ENCODE results near the gene TDRD6.
"Not testable (repeated sequence)": the region's sequence is repeated elsewhere in the genome, so short reads cannot be mapped to it uniquely, and the experiment has no call there.

Gene TDRD6, protein sequence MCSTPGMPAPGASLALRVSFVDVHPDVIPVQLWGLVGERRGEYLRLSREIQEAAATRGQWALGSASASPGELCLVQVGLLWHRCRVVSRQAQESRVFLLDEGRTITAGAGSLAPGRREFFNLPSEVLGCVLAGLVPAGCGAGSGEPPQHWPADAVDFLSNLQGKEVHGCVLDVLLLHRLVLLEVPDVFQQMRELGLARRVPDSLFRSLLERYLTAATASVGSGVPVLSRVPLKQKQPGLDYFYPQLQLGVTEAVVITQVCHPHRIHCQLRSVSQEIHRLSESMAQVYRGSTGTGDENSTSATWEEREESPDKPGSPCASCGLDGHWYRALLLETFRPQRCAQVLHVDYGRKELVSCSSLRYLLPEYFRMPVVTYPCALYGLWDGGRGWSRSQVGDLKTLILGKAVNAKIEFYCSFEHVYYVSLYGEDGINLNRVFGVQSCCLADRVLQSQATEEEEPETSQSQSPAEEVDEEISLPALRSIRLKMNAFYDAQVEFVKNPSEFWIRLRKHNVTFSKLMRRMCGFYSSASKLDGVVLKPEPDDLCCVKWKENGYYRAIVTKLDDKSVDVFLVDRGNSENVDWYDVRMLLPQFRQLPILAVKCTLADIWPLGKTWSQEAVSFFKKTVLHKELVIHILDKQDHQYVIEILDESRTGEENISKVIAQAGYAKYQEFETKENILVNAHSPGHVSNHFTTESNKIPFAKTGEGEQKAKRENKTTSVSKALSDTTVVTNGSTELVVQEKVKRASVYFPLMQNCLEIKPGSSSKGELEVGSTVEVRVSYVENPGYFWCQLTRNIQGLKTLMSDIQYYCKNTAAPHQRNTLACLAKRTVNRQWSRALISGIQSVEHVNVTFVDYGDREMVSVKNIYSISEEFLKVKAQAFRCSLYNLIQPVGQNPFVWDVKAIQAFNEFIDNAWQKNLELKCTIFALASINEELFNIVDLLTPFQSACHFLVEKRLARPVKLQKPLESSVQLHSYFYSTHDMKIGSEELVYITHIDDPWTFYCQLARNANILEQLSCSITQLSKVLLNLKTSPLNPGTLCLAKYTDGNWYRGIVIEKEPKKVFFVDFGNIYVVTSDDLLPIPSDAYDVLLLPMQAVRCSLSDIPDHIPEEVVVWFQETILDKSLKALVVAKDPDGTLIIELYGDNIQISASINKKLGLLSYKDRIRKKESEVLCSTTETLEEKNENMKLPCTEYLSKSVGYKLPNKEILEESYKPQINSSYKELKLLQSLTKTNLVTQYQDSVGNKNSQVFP (N-terminal part only)
- total RNA-seq: 0 to 0.18 (median 0) reads per million in 4 experiments

- no peak for DNase-seq
Observed at GRCh38 chr6:46687619-46688097, at the start of gene TDRD6. TDRD6 (plus strand) TSS chr6:46687885; CDS start chr6:46688129, 244 bp downstream.

DNA sequence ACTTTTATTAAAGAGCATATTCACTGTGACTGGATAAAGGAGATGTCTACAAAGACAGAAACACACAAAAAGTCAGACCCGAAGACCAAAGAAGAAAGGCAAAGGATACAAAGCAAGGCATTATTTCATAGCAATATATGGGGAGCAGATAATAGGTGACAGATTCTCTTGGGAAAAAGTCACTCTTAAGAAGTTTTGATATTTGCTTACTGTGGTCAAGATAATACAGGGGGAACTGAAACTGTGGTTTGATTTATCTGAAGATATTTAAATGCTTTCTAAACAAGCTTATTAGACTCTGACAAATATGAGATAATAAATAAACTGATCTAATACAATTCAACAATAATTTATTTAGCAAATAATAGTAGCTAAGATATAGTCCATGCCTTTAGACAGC lies 49.8 kb upstream of the TDRD6 start:
- no peak for DNase-seq

- no peak for DNase-seq
Observed at GRCh38 chr6:46638650-46639049, 49.0 kb upstream of the TDRD6 start.

- DNase-seq: no peak
Observed at GRCh38 chr6:46642928-46643751, 44.5 kb upstream of the TDRD6 start.

DNA sequence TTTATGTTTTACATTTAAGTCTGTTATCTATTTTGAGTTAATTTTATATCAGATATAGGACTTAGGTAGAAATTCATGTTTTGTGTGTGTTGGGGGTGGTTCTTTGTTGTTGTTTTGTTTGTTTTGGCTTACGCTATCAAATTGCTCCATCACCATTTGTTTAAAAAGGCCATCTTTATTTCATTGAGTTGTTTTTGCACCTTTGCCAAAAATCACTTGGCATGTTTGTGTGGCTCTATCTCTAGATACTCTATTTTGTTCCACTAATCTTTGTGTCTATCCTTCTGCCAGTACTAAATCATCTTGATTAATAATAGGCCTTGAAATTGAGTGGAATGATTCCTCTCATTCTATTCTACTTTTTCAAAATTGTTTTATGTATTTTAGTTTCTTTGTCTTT lies 42.4 kb upstream of the TDRD6 start:
- DNase-seq: no peak

DNA sequence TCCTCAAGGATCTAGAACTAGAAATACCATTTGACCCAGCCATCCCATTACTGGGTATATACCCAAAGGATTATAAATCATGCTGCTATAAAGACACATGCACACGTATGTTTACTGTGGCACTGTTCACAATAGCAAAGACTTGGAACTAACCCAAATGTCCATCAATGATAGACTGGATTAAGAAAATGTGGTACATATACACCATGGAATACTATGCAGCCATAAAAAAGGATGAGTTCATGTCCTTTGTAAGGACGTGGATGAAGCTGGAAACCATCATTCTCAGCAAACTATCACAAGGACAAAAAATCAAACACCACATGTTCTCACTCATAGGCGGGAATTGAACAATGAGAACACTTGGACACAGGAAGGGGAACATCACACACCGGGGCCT lies 39.6 kb upstream of the TDRD6 start:
- not testable (repeated sequence) for DNase-seq

DNA sequence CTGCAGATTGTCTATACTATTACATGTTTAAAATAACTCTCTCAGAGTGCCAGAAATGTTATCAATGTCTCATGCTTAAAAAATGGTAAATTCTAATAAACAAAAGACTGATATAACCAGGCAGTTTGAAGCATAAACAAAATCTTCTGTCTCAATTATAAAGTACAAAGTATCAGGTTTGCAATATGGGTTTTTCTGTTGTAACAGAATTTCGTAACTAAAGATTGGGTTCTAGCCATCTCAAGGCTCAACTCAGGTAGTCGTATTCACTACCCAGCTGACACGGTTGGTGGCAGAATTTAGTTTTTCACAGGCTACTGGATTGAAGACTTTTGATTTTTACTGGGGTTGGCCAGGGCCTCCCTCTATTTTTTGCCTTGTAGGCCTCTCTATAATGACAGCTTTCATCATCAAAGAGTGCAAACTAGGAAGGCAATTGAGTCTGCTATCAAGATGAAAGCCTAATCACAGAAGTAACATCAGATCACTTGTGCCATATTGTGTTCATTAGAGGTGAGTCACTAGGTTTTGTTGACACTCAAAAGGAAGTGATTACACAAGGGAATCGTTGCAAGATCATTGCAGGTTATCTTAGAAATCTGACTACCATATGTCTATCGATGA lies 38.7 kb upstream of the TDRD6 start:
- no peak for DNase-seq

DNA sequence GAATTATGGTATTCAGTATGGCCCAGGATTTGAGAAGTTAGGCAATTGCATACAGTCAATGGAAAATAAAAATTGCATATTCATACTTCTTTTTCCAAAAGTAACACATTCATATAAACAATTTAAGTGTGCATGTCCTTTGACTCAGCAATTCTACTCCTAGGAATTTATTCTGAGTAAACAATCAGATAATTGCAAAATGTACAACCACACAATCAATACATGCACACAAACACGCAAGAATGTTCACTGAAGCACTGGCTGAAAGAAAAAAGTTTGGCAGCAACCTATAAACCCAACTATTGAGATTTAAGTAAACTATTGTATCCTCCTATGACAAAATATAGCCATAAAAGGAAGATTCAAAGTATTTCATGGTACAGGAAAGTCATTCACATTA lies 36.7 kb upstream of the TDRD6 start:
- no peak for DNase-seq

DNA sequence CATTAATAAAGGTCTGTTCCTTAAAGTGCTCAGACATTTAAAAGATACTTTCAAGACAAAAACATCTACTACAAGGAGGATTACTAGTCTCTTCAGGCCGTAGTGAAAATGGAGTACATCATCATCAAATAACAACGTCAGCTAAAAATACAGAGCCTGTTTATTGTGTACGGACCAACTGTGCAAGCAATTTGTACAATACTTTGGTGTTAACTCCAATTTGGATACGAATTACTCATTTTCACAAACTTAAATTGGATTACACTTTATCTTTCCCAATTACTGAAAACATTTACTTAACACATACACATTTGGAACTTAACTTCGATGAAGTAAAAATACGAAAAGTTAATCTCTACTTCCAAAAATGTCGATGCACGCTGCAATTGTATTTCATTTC lies 35.9 kb upstream of the TDRD6 start:
- no peak for DNase-seq

DNA sequence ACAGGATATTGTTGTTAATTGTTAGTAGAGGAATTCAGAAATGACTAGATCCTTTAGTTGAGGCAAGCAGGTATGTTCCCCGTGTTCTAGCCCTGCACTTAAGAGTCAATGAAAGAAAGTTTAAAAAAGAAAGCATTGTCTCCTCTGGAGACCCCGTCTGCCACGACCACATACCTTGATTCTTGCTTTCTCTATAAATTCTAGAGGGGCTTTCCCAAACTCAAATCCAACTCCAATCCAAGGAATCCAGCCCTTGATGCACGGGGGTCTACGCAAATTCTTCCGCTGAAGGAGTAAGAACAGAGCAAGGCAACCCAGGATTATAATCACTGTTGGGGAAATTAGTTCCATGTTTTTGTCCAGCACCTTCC lies 35.5 kb upstream of the TDRD6 start:
- no peak for DNase-seq

- DNase-seq: peak; percentile 45
Observed at GRCh38 chr6:46652603-46653438, 34.9 kb upstream of the TDRD6 start, which contains the start of the genes CYP39A1 and SLC25A27. CYP39A1 (minus strand) TSS chr6:46652818; CDS start chr6:46652582, 236 bp downstream. SLC25A27 (plus strand) TSS chr6:46652975; CDS start chr6:46653193, 218 bp downstream.

DNA sequence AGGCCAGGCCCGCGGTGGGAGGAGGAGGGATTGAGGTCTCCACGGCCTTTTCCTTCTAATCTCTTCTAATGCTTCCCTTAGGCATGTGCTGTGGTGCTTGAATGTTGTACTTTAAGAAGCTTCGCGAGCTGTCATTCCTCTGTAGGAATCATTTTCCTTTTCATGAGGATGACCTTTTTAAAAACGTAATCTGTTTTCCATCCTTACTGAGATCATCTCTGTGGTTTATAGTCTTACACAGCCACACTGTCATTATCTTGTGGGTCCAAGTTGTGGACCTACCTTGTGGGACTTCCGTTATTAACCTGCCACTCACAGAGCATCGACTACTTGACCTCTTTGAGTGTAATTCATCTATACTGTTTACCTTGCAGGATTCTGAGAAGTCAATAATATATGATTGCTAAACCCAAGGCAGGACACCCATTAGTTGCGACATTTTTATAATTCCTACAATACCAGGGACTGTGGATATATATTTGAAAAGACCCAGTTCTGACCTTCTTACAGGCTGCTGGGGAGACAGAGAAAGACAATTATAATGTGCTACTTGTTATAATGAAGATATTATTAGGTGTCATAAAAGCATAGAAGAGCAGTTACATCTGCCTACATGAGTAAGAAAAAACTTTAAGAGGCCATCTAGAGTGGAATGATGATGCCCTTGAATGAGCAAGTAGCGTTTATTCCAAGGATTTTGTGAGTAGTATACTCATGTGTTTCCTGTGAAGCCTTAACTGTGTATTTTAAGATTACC lies 34.1 kb upstream of the TDRD6 start:
- no peak for DNase-seq

DNA sequence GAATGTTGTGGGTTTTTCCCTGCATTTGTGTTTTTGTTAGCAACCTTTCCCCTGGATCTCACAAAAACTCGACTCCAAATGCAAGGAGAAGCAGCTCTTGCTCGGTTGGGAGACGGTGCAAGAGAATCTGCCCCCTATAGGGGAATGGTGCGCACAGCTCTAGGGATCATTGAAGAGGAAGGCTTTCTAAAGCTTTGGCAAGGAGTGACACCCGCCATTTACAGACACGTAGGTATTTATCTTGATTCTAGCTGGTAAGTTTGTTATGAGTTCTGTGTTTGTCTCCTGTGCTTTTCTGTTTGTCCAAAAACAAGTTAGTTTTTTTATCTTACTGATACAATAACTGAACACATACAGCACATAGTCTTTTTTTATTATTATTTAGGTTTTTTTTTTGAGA lies 31.9 kb upstream of the TDRD6 start:
- DNase-seq: no peak

GRCh38 chr6:46657642-46658041 lies 30.0 kb upstream of the TDRD6 start:
- DNase-seq: no peak

GRCh38 chr6:46661483-46661882 lies 26.2 kb upstream of the TDRD6 start:
- DNase-seq: no peak

- DNase-seq: no peak
Observed at GRCh38 chr6:46667377-46667776, 20.3 kb upstream of the TDRD6 start.

DNA sequence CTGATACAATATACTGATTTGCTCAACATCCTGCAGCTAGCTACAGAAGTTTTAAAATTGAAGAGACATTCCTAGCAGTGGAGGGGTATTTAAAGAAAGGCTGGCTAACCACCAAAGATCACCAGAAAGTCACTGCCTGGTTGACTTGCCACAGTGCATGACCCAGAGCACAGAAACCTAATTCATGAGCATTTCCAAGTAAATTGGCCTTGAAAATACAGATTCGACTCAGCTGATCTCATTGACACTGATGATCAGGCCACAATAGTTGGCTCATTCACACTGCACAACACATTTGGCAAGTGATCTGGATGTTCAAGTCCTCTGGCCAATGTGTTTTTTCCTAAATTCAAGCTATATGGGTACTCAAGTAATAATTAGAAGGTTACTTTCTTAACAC lies 13.3 kb upstream of the TDRD6 start:
- no peak for DNase-seq

DNA sequence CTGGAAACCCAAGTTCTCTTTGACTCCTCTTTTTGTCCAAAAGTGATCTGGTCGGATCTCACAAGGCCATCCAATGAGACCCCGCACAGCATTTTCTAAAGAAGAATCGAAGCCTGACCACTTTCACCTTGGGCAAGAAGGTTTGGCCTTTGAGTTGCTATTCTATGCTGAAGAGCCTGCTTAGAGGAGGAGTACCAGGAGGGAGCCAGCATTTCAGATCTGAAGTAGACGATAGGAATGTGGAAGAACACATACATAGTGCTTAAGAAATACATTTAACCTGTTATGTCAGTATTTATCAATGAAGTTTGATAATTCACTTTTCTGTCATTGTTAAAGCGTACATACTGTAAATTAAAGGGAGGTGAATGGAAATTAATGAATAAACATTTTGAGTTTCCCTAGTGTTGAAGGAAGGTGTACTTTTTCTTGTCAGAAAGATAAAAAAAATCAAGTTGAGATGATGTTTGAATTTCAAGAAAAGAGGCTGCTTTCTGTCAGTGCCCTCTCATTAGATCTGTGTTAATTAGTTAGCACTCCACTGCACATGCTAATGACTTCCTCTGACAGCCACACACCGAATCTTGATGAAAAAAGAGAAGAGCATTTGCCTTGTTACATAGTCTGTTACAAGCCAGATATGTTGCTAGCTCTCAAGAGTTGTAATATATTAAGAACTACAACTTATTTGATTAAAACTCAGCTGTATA lies 10.9 kb upstream of the TDRD6 start:
- no peak for DNase-seq

- DNase-seq: no peak
Observed at GRCh38 chr6:46677314-46677654, 10.4 kb upstream of the TDRD6 start.

Data from effector CD8-positive, alpha-beta T cell (primary cell).